ENCODE results near the gene TMEM52.

- TF ChIP-seq POLR2A (IDR thresholded peaks at IDR 0.05), result no peak
- TF ChIP-seq, protein P1, sequence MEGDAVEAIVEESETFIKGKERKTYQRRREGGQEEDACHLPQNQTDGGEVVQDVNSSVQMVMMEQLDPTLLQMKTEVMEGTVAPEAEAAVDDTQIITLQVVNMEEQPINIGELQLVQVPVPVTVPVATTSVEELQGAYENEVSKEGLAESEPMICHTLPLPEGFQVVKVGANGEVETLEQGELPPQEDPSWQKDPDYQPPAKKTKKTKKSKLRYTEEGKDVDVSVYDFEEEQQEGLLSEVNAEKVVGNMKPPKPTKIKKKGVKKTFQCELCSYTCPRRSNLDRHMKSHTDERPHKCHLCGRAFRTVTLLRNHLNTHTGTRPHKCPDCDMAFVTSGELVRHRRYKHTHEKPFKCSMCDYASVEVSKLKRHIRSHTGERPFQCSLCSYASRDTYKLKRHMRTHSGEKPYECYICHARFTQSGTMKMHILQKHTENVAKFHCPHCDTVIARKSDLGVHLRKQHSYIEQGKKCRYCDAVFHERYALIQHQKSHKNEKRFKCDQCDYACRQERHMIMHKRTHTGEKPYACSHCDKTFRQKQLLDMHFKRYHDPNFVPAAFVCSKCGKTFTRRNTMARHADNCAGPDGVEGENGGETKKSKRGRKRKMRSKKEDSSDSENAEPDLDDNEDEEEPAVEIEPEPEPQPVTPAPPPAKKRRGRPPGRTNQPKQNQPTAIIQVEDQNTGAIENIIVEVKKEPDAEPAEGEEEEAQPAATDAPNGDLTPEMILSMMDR (IDR thresholded peaks at IDR 0.05), result no peak
Measured at GRCh38 chr1:1941211-1941841, 22.2 kb upstream of the TMEM52 start.
